HG03135 (cell line): ENCODE data around the gene PSMB10.

Experiments
- ATAC-seq: cut with Tn5 transposase; IDR thresholded peaks from one replicate; pipeline ENCODE4 v1.9.1; 2021; ENCODE audit warnings: mild to moderate bottlenecking, moderate library complexity; ENCODE audit not compliant: unreplicated experiment

Gene PSMB10

GRCh38 chr16:67964477-67965131 lies 28.0 kb upstream of the PSMB10 start:
- ATAC-seq = no peak

GRCh38 chr16:67963662-67964321 lies 27.1 kb upstream of the PSMB10 start:
- no peak for ATAC-seq

GRCh38 chr16:67963292-67963661 lies 26.6 kb upstream of the PSMB10 start:
- ATAC-seq = no peak

- no peak for ATAC-seq
These were observed 25.5 kb upstream of the PSMB10 start for GRCh38 chr16:67962135-67962534.

GRCh38 chr16:67961551-67961957 lies 24.9 kb upstream of the PSMB10 start:
- ATAC-seq = no peak

GRCh38 chr16:67959536-67960329 lies 23.1 kb upstream of the PSMB10 start:
- ATAC-seq = no peak

GRCh38 chr16:67957622-67958021 lies 21.0 kb upstream of the PSMB10 start:
- ATAC-seq = no peak

GRCh38 chr16:67954421-67955196 lies 18.0 kb upstream of the PSMB10 start:
- no peak for ATAC-seq

- ATAC-seq = no peak
These were observed 17.2 kb upstream of the PSMB10 start for GRCh38 chr16:67953641-67954375.

GRCh38 chr16:67951485-67951884 lies 14.8 kb upstream of the PSMB10 start:
- no peak for ATAC-seq

- no peak for ATAC-seq
These were observed 13.7 kb upstream of the PSMB10 start for GRCh38 chr16:67950335-67950843.

GRCh38 chr16:67949645-67950044 lies 13.0 kb upstream of the PSMB10 start:
- no peak for ATAC-seq

- ATAC-seq = no peak
These were observed 11.4 kb upstream of the PSMB10 start for GRCh38 chr16:67948015-67948414.

GRCh38 chr16:67946966-67947558 lies 10.4 kb upstream of the PSMB10 start:
- ATAC-seq = no peak

- no peak for ATAC-seq
These were observed 9.5 kb upstream of the PSMB10 start for GRCh38 chr16:67946128-67946569.

- no peak for ATAC-seq
These were observed 8.8 kb upstream of the PSMB10 start for GRCh38 chr16:67945392-67945933.

- ATAC-seq = no peak
These were observed 8.2 kb upstream of the PSMB10 start for GRCh38 chr16:67944690-67945391.

- no peak for ATAC-seq
These were observed 7.2 kb upstream of the PSMB10 start, which contains the start of gene LCAT for GRCh38 chr16:67943619-67944504. Gene LCAT (minus strand): TSS chr16:67944120. CDS start chr16:67944101, 19 bp downstream.
